ENCODE results near the gene ECM2. TPM values are rescaled to one million over a fixed set of nuclear protein-coding genes. Genes with fewer than 3 reads are reported as not detected.

The ECM2 gene
- total RNA-seq, 1 experiment from 2014 or later = not detected

DNA sequence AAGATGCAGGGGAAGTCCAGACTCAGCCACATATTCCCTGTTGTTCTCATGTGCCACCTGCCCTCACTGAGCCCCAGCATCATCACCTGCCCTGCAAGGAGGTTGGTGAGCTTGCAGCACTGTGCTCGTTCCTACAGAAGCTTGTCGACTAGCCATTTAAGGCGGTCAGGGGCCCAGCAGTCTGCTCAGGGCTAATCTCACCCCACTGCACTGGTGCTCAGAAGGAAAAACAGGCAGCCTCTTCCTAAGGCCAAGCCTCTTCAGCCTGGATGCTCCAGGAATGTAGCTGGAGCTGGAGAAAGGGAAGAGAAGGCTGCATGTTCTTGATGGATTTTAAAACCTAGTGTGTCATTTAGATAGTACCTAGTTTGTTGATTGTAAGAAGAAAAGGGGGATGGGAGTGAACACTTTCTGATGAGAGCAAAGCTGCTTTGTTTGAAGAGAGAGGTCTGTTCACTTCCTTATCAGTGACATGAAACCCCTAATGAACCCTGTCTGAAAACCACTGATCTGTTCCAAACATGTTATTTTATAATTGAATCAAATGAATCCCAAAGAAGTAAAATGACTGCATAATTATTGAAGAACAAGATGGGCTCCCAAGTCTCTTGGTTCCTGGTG is 42.9 kb downstream of the ECM2 start (continued):
- TF ChIP-seq, protein P1, sequence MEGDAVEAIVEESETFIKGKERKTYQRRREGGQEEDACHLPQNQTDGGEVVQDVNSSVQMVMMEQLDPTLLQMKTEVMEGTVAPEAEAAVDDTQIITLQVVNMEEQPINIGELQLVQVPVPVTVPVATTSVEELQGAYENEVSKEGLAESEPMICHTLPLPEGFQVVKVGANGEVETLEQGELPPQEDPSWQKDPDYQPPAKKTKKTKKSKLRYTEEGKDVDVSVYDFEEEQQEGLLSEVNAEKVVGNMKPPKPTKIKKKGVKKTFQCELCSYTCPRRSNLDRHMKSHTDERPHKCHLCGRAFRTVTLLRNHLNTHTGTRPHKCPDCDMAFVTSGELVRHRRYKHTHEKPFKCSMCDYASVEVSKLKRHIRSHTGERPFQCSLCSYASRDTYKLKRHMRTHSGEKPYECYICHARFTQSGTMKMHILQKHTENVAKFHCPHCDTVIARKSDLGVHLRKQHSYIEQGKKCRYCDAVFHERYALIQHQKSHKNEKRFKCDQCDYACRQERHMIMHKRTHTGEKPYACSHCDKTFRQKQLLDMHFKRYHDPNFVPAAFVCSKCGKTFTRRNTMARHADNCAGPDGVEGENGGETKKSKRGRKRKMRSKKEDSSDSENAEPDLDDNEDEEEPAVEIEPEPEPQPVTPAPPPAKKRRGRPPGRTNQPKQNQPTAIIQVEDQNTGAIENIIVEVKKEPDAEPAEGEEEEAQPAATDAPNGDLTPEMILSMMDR (IDR thresholded peaks at IDR 0.05 in 2 of 3, conservative IDR thresholded peaks at IDR 0.05 in 1 of 3; ENCODE audit: borderline replicate concordance in 1 of 3, insufficient read depth in 1 of 3, low read depth in 2 of 3, low read length in 2 of 3) = no peak
- TF ChIP-seq ZFX (IDR thresholded peaks at IDR 0.05) = no peak
- TF ChIP-seq, protein P2, sequence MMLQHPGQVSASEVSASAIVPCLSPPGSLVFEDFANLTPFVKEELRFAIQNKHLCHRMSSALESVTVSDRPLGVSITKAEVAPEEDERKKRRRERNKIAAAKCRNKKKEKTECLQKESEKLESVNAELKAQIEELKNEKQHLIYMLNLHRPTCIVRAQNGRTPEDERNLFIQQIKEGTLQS (IDR thresholded peaks at IDR 0.05) = no peak

DNA sequence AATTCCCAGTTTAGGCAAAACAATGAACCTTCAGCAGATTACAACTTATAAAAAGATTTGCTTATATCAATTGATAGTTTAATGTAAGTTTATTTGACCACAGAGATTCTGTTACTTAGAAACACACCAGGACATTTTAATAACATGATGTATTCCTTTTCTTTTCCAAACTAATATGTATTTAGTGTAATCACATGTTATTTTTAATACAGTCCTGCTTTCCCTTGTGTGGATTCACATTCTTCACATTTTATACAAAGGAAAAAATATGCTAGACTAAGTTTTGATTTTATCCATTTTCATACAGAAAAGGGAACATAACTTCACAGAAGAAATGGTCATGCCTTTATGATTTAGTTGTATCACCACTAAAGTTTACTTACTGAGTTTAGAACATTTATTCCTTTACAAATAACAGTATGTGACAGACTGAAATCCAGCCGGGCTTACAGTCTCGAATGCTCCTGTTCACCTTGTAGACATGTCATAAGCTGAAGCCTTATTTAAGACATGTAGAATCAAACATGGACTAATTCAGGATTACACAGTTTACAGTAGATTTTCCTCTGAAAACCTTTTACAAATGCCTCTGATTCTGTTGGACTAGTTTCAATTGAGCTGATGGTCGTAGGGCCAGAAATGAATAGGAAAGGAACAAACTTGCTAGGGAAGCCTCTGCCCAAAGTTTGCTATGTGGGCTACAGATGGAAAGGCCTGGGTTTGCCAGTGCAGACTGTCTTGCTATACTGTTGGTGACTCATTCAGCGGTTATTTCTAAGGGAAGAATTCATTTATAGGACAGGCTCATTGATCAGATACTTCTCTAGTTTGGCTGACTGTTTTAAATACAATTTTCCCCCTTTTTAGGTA is 46.9 kb downstream of the ECM2 start:
- no peak overlapping the region for H2AFZ ChIP-seq (ENCODE audit: low read depth, low read length, poor library complexity, severe bottlenecking)
- TF ChIP-seq EGR1 (IDR thresholded peaks at IDR 0.05; ENCODE audit: low read depth) = no peak
- TF ChIP-seq ELF1 (IDR thresholded peaks at IDR 0.05; ENCODE audit: borderline replicate concordance, low read depth) = no peak
- TF ChIP-seq YY1 (IDR thresholded peaks at IDR 0.05; ENCODE audit: extremely low read depth, insufficient replicate concordance, low read depth, low read length) = no peak
- TF ChIP-seq SP1 (IDR thresholded peaks at IDR 0.05; ENCODE audit: low read depth) = no peak
- no peak for TF ChIP-seq FOSL1 (IDR thresholded peaks at IDR 0.05; ENCODE audit: low read depth)
- TF ChIP-seq, protein P3, sequence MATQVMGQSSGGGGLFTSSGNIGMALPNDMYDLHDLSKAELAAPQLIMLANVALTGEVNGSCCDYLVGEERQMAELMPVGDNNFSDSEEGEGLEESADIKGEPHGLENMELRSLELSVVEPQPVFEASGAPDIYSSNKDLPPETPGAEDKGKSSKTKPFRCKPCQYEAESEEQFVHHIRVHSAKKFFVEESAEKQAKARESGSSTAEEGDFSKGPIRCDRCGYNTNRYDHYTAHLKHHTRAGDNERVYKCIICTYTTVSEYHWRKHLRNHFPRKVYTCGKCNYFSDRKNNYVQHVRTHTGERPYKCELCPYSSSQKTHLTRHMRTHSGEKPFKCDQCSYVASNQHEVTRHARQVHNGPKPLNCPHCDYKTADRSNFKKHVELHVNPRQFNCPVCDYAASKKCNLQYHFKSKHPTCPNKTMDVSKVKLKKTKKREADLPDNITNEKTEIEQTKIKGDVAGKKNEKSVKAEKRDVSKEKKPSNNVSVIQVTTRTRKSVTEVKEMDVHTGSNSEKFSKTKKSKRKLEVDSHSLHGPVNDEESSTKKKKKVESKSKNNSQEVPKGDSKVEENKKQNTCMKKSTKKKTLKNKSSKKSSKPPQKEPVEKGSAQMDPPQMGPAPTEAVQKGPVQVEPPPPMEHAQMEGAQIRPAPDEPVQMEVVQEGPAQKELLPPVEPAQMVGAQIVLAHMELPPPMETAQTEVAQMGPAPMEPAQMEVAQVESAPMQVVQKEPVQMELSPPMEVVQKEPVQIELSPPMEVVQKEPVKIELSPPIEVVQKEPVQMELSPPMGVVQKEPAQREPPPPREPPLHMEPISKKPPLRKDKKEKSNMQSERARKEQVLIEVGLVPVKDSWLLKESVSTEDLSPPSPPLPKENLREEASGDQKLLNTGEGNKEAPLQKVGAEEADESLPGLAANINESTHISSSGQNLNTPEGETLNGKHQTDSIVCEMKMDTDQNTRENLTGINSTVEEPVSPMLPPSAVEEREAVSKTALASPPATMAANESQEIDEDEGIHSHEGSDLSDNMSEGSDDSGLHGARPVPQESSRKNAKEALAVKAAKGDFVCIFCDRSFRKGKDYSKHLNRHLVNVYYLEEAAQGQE (IDR thresholded peaks at IDR 0.05; ENCODE audit: low read depth) = no peak
- TF ChIP-seq SIN3A (IDR thresholded peaks at IDR 0.05; ENCODE audit: low read depth) = no peak
- no peak for TF ChIP-seq CBX3 (IDR thresholded peaks at IDR 0.05; ENCODE audit: low read depth)
- TF ChIP-seq POLR2AphosphoS5 (IDR thresholded peaks at IDR 0.05; ENCODE audit: low read depth, low read length) = no peak
- no peak for TF ChIP-seq ZFX (IDR thresholded peaks at IDR 0.05)
- no peak for TF ChIP-seq SRF (IDR thresholded peaks at IDR 0.05; ENCODE audit: low read depth)
- no peak for TF ChIP-seq RAD21 (IDR thresholded peaks at IDR 0.05; ENCODE audit: low read depth)
- TF ChIP-seq, protein P4, sequence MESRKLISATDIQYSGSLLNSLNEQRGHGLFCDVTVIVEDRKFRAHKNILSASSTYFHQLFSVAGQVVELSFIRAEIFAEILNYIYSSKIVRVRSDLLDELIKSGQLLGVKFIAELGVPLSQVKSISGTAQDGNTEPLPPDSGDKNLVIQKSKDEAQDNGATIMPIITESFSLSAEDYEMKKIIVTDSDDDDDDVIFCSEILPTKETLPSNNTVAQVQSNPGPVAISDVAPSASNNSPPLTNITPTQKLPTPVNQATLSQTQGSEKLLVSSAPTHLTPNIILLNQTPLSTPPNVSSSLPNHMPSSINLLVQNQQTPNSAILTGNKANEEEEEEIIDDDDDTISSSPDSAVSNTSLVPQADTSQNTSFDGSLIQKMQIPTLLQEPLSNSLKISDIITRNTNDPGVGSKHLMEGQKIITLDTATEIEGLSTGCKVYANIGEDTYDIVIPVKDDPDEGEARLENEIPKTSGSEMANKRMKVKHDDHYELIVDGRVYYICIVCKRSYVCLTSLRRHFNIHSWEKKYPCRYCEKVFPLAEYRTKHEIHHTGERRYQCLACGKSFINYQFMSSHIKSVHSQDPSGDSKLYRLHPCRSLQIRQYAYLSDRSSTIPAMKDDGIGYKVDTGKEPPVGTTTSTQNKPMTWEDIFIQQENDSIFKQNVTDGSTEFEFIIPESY (IDR thresholded peaks at IDR 0.05; ENCODE audit: extremely low read depth, insufficient replicate concordance, low read length) = no peak
- TF ChIP-seq, protein P5, sequence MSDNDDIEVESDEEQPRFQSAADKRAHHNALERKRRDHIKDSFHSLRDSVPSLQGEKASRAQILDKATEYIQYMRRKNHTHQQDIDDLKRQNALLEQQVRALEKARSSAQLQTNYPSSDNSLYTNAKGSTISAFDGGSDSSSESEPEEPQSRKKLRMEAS (IDR thresholded peaks at IDR 0.05) = no peak

More for the DNA sequence above, 46.9 kb downstream of the ECM2 start:
- intact Hi-C loops (cut with micrococcal nuclease) = no loop called here
- BruUV-seq (replicated peaks) = no TSS peak
- DNase-seq (ENCODE audit: low read depth, low spot score) = no peak
- Histone ChIP-seq H3K9me2 (ENCODE audit: insufficient read depth) (no peaks in the 10 kb centered on the region), H3K4me2 (ENCODE audit: low read length) (no peak overlapping the region), H3K79me2 (ENCODE audit: insufficient read depth, low read length) (no peaks in the 10 kb centered on the region), H3K36me3 (ENCODE audit: control insufficient read depth in 1 of 2, insufficient read depth in 2 of 2, low read length in 2 of 2) (no peaks in the 10 kb centered on the region), H3K27ac (ENCODE audit: low read depth, low read length) (no peak overlapping the region), H3K4me3 (replicated peaks in 1 of 2; ENCODE audit: low read depth in 1 of 2, low read length in 2 of 2) (no peak overlapping the region), H3K4me1 (ENCODE audit: control insufficient read depth in 1 of 2, insufficient read depth in 2 of 2, low read length in 2 of 2) (0 out of 4 replicates have a peak, but pooled peaks cover 0 to 3% of the 10 kb centered on the region in 2 experiments), H3K27me3 (ENCODE audit: insufficient read depth, low read length) (no peaks in the 10 kb centered on the region), H3K9me3 (ENCODE audit: control insufficient read depth in 1 of 2, insufficient read depth in 1 of 2, low read depth in 1 of 2, low read length in 2 of 2) (no peaks in the 10 kb centered on the region), H4K20me1 (ENCODE audit: insufficient read depth) (no peaks in the 10 kb centered on the region), H3K9ac (ENCODE audit: low read length) (no peak overlapping the region)
- RAD21 ChIA-PET (ENCODE audit: low non-redundant PET in 1 of 2, low total read pairs in 2 of 2, uncharacterized antibody in 2 of 2, unreplicated experiment in 2 of 2) = no interaction called here
- CTCF ChIA-PET = no interaction called here
- ATAC-seq = no peak
- POLR2A ChIA-PET = no interaction called here

Measured in HCT116 (cell line).